Natural killer cell (primary cell): ENCODE data around the gene OR8S1. TPM values are rescaled to one million over a fixed set of nuclear protein-coding genes. Genes with fewer than 3 reads are reported as not detected.

Source experiments
- ATAC-seq, 3 donors: fragments of 150-1000 bp in 2 of 3; fragments of 200-7000 bp in 1 of 3; cut with Tn5 transposase; 1 replicate in 1 of 3; 2 replicates in 2 of 3; pipeline ENCODE4 v1.10.0; 2021; ENCODE audit warnings: mild to moderate bottlenecking in 2 of 3, moderate library complexity in 2 of 3
- DNase-seq, 2 donors: peaks; one replicate each; pipeline versions ENCODE4 v3.0.0 to v3.0.0-alpha.2; 2013 to 2021; ENCODE audit warnings: mixed read lengths in 1 of 2
- H3K27ac ChIP-seq: one replicate; pipeline ENCODE4 v1.5.1; 2013; ENCODE audit warnings: mild to moderate bottlenecking, low read length
- H3K27me3 ChIP-seq: one replicate; pipeline ENCODE4 v1.6.1; 2013; ENCODE audit warnings: low read length; ENCODE audit not compliant: control insufficient read depth, insufficient read depth
- H3K36me3 ChIP-seq: one replicate; pipeline ENCODE4 v1.6.1; 2013; ENCODE audit warnings: low read length; ENCODE audit not compliant: control insufficient read depth, insufficient read depth
- H3K4me1 ChIP-seq: one replicate; pipeline ENCODE4 v1.6.1; 2013; ENCODE audit warnings: low read length; ENCODE audit not compliant: control insufficient read depth, insufficient read depth
- H3K4me3 ChIP-seq: one replicate; pipeline ENCODE4 v1.5.1; 2013; ENCODE audit warnings: low read length
- H3K9me3 ChIP-seq: one replicate; pipeline ENCODE4 v1.6.1; 2013; ENCODE audit warnings: low read length; ENCODE audit not compliant: control insufficient read depth, insufficient read depth
- H3K27ac Mint-ChIP-seq, 2 donors: one replicate each; pipeline ENCODE4 v1.8.0; 2022; ENCODE audit warnings: mild to moderate bottlenecking in 2 of 2, mixed read lengths in 2 of 2, moderate library complexity in 1 of 2
- H3K27me3 Mint-ChIP-seq, 2 donors: one replicate each; pipeline ENCODE4 v1.8.0; 2022; ENCODE audit warnings: low read depth in 2 of 2, mixed read lengths in 2 of 2
- H3K36me3 Mint-ChIP-seq: one replicate; pipeline ENCODE4 v1.8.0; 2022; ENCODE audit warnings: mixed read lengths
- H3K4me1 Mint-ChIP-seq, 2 donors: one replicate each; pipeline ENCODE4 v1.8.0; 2022; ENCODE audit warnings: mixed read lengths in 2 of 2
- H3K4me3 Mint-ChIP-seq: one replicate; pipeline ENCODE4 v1.8.0; 2022; ENCODE audit warnings: mild to moderate bottlenecking, moderate library complexity, mixed read lengths
- H3K9me3 Mint-ChIP-seq, 2 donors: one replicate each; pipeline ENCODE4 v1.8.0; 2022; ENCODE audit warnings: mixed read lengths in 2 of 2
- CTCF ChIP-seq: fragments of 200-600 bp; IDR thresholded peaks from one replicate; pipeline ENCODE4 v1.8.0; 2022; ENCODE audit warnings: antibody characterized with exemption
- WGBS: methylation state at CpG from one replicate; pipeline ENCODE4 v1.1.7; 2013; ENCODE audit warnings: missing lambda C conversion rate; ENCODE audit not compliant: insufficient coverage; 5-methylcytosine and 5-hydroxymethylcytosine counted together
- intact Hi-C: fragments of 100-400 bp; cut with micrococcal nuclease; formaldehyde crosslinking; loops from one replicate; pipeline ENCODE4 v1.14.2; 2022
- total RNA-seq, 4 donors: library from RNA; stranded (reverse); fragments of 120-200 nt in 1 of 4; gene quantifications; one replicate each; pipeline versions ENCODE4 v1.2.3 to v1.2.4, GENCODE V29; 2013 to 2022

OR8S1 gene
- total RNA-seq, 3 donors from 2014 or later (not counting 1 experiment from before 2014, with no cell fraction given) = not detected

- Mint-ChIP-seq H3K4me1 (no peaks in the 10 kb centered on the region), H3K9me3 (no peaks in the 10 kb centered on the region), H3K4me3 (no peak overlapping the region), H3K36me3 (no peaks in the 10 kb centered on the region), H3K27ac (no peak overlapping the region), H3K27me3 (peaks cover 11 to 29% of the 10 kb centered on the region in 2 donors)
- no peak for ATAC-seq
- Histone ChIP-seq H3K27ac (no peak overlapping the region), H3K36me3 (no peaks in the 10 kb centered on the region), H3K4me1 (no peaks in the 10 kb centered on the region), H3K27me3 (no peaks in the 10 kb centered on the region), H3K9me3 (no peaks in the 10 kb centered on the region), H3K4me3 (no peak overlapping the region)
- DNase-seq = no peak
- WGBS = 94% methylated on average over 44 of the region's 44 CpGs
- intact Hi-C loops = no loop called here
- TF ChIP-seq CTCF = no peak
These were observed 2.6 kb downstream of the OR8S1 start for GRCh38 chr12:48527891-48528670.

GRCh38 chr12:48532601-48533000 is 7.2 kb downstream of the OR8S1 start:
- no peak overlapping the region for H3K4me3 ChIP-seq
- Mint-ChIP-seq H3K27me3 (peaks cover 6 to 13% of the 10 kb centered on the region in 2 donors), H3K9me3 (no peaks in the 10 kb centered on the region), H3K27ac (no peak overlapping the region), H3K4me3 (no peak overlapping the region), H3K36me3 (no peaks in the 10 kb centered on the region), H3K4me1 (no peaks in the 10 kb centered on the region)
- intact Hi-C loops = no loop called here
- H3K4me1 ChIP-seq = no peaks in the 10 kb centered on the region
- no peak for TF ChIP-seq CTCF
- no peak overlapping the region for H3K27ac ChIP-seq
- H3K27me3 ChIP-seq = no peaks in the 10 kb centered on the region
- H3K36me3 ChIP-seq = no peaks in the 10 kb centered on the region
- ATAC-seq = no peak
- DNase-seq = peak in 1 of 2 donors; percentile 16
- no peaks in the 10 kb centered on the region for H3K9me3 ChIP-seq

- Mint-ChIP-seq H3K27me3 (peaks cover 15% of the 10 kb centered on the region in 2 donors), H3K36me3 (no peaks in the 10 kb centered on the region), H3K4me1 (no peaks in the 10 kb centered on the region), H3K27ac (no peak overlapping the region), H3K4me3 (no peak overlapping the region), H3K9me3 (no peaks in the 10 kb centered on the region)
- 100% methylated on average over 1 of the region's 1 CpG for WGBS
- Histone ChIP-seq H3K9me3 (no peaks in the 10 kb centered on the region), H3K27ac (no peak overlapping the region), H3K4me1 (no peaks in the 10 kb centered on the region), H3K27me3 (no peaks in the 10 kb centered on the region), H3K36me3 (no peaks in the 10 kb centered on the region), H3K4me3 (no peak overlapping the region)
- no peak for DNase-seq
- intact Hi-C loops = no loop called here
- TF ChIP-seq CTCF = no peak
- no peak for ATAC-seq
These were observed 11.2 kb downstream of the OR8S1 start for GRCh38 chr12:48536602-48537001.
